ENCODE data around the gene FILIP1.

DNA sequence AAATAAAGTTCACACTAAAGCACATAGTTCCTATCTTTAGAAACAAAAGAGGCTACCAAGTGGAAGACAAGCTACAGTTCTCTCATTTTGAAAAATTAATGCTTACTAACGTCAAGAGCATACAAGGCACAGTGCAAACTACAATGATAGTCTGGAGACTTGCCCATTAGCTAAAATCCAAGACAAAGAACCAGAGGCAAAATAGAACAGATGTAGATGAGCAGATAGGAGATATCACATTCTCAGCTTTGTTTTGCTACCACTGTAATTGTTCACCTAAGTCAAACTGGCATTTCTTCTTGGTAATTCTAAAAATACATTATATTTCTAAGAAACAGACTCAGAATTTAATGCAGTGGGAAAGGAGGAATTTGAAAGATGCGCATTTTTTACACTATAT, 214.2 kb downstream of the FILIP1 start:
- TF ChIP-seq, protein P1, sequence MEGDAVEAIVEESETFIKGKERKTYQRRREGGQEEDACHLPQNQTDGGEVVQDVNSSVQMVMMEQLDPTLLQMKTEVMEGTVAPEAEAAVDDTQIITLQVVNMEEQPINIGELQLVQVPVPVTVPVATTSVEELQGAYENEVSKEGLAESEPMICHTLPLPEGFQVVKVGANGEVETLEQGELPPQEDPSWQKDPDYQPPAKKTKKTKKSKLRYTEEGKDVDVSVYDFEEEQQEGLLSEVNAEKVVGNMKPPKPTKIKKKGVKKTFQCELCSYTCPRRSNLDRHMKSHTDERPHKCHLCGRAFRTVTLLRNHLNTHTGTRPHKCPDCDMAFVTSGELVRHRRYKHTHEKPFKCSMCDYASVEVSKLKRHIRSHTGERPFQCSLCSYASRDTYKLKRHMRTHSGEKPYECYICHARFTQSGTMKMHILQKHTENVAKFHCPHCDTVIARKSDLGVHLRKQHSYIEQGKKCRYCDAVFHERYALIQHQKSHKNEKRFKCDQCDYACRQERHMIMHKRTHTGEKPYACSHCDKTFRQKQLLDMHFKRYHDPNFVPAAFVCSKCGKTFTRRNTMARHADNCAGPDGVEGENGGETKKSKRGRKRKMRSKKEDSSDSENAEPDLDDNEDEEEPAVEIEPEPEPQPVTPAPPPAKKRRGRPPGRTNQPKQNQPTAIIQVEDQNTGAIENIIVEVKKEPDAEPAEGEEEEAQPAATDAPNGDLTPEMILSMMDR (IDR thresholded peaks at IDR 0.05; ENCODE audit: borderline replicate concordance, extremely low read depth, low read length, poor library complexity, severe bottlenecking): no peak
- no peak for TF ChIP-seq EZH2 (IDR thresholded peaks at IDR 0.05; ENCODE audit: borderline replicate concordance, low read depth, low read length, severe bottlenecking)

All from DND-41 (cell line).